Fibroblast of pulmonary artery (primary cell): ENCODE data around the gene NFS1.

Experiments used
- DNase-seq: peaks from one replicate; pipeline ENCODE4 v3.0.0-alpha.2; 2010; ENCODE audit warnings: low read depth
- H3K4me3 ChIP-seq: replicated peaks from 2 replicates; pipeline ENCODE4 v1.5.1; 2011; ENCODE audit warnings: low read depth, mild to moderate bottlenecking, control low read depth, low read length, moderate library complexity
- CTCF ChIP-seq: IDR thresholded peaks from 2 replicates; pipeline ENCODE4 v1.5.1; 2011; ENCODE audit warnings: mild to moderate bottlenecking, control low read depth, low read length, inconsistent platforms; ENCODE audit errors: missing control alignments

The NFS1 gene

DNA sequence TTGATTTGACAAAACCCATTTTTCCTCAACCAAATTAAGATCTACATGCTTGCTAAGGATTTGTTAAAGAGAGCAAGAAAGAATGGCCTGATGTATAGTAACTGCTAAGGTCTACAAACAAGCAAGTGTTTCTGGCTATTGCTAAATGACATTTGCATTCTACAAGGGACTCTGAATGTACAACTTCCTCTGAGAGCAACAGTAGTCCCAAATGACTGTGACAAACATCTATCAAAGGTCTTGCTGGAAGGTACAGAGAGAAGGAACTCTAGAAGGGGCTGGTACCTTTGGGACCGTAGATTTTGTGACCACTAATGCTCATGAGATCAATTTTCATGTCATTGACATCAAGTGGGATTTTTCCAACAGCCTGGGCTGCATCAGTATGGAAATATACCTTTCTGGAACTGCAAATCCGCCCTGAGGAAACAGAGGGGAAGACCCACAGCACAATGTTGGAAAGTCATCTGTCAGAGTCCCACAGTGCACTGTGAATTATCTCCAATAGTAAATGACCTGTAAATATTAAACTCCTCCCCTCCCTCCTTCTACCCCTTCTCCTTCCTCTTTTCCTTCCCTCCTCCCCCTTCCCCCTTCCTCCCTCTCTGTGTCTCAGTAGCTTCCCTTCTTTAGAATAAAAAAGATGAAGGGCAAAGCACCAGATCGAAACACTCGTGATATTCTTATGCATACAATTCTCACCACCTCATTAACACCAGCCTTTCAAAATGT, 18.5 kb downstream of the NFS1 start:
- H3K4me3 ChIP-seq = no peak overlapping the region
- no peak for DNase-seq
- TF ChIP-seq CTCF = no peak

- TF ChIP-seq CTCF = no peak
- no peak for DNase-seq
- no peak overlapping the region for H3K4me3 ChIP-seq
These were observed 24.2 kb downstream of the NFS1 start for GRCh38 chr20:35674921-35675320.

DNA sequence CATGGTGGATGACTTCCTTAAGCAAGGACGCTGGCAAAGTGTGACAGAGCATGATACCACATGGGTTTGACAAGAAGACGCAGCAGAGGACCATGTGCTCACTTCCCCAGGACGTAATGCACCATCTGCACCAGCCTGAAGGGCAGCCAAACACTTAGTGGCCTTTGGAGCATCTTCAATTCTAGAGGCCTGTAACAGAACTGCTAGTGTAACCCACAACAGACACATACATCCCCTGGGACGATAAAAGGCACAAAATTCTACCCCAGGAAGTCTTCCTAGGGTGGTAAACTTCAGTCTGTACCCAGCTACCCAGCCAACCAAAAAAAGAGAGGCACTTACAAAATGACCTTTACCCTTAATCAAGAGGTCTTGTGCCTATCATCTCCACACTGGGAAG, 25.3 kb downstream of the NFS1 start:
- no peak for DNase-seq
- H3K4me3 ChIP-seq = no peak overlapping the region
- no peak for TF ChIP-seq CTCF

GRCh38 chr20:35669681-35670080, 29.5 kb downstream of the NFS1 start:
- no peak for TF ChIP-seq CTCF
- H3K4me3 ChIP-seq = no peak overlapping the region
- no peak for DNase-seq

GRCh38 chr20:35669221-35669620, 29.9 kb downstream of the NFS1 start:
- no peak overlapping the region for H3K4me3 ChIP-seq
- DNase-seq = no peak
- TF ChIP-seq CTCF = no peak

GRCh38 chr20:35665949-35666288, 33.2 kb downstream of the NFS1 start:
- no peak for DNase-seq
- no peak overlapping the region for H3K4me3 ChIP-seq
- TF ChIP-seq CTCF = no peak

GRCh38 chr20:35664466-35665206, 34.5 kb downstream of the NFS1 start, which contains the start of the genes CPNE1 and RBM12:
Gene CPNE1 (minus strand): TSS chr20:35664900. CDS start chr20:35632923, 31,977 bp downstream.
Gene RBM12 (minus strand): TSS chr20:35664900. CDS start chr20:35655322, 9,578 bp downstream.
- no peak for TF ChIP-seq CTCF
- DNase-seq = peak; percentile 94
- peak within 1 kb of the TSS; percentile 67 for H3K4me3 ChIP-seq
